ENCODE data around the gene C21orf91. TPM values are rescaled to one million over a fixed set of nuclear protein-coding genes. Genes with fewer than 3 reads are reported as not detected.

The C21orf91 gene
- total and polyA plus RNA-seq, 4 donors: 1.8 to 7.2 (median 4.4) TPM

GRCh38 chr21:17769447-17769845 lies 49.7 kb downstream of the C21orf91 start (continued):
- TF ChIP-seq YY1 (IDR thresholded peaks at IDR 0.05): no peak
- no peak for TF ChIP-seq EGR1 (IDR thresholded peaks at IDR 0.05; ENCODE audit: low read depth in 2 of 2)
- no peak for TF ChIP-seq RXRA (IDR thresholded peaks at IDR 0.05)
- TF ChIP-seq JUND (IDR thresholded peaks at IDR 0.05): no peak

- Histone ChIP-seq H3K9ac (ENCODE audit: low read depth in 1 of 2, low read length in 2 of 2) (no peak overlapping the region), H3K4me3 (ENCODE audit: low read depth in 1 of 3, low read length in 3 of 3) (no peak overlapping the region), H3K27me3 (ENCODE audit: control insufficient read depth in 4 of 4, insufficient read depth in 4 of 4, low read length in 3 of 4) (no peaks in the 10 kb centered on the region), H3K9me3 (ENCODE audit: control insufficient read depth in 4 of 4, low read length in 3 of 4) (no peaks in the 10 kb centered on the region), H3K27ac (ENCODE audit: low read depth in 1 of 2, low read length in 2 of 2) (no peak overlapping the region), H3K4me1 (ENCODE audit: control insufficient read depth in 4 of 4, insufficient read depth in 4 of 4, low read length in 3 of 4) (no peaks in the 10 kb centered on the region), H3K36me3 (ENCODE audit: control insufficient read depth in 4 of 4, insufficient read depth in 3 of 4, low read depth in 1 of 4, low read length in 3 of 4) (no peaks in the 10 kb centered on the region)
- no peak for DNase-seq (ENCODE audit: low spot score)
- TF ChIP-seq YY1 (IDR thresholded peaks at IDR 0.05) (no peak), TAF1 (conservative IDR thresholded peaks at IDR 0.05) (no peak), REST (IDR thresholded peaks at IDR 0.05) (no peak), HNF4G (IDR thresholded peaks at IDR 0.05) (no peak), ZBTB33 (IDR thresholded peaks at IDR 0.05) (no peak)
- WGBS: 79% methylated on average over 3 of the region's 3 CpGs
These were observed 50.2 kb downstream of the C21orf91 start for GRCh38 chr21:17768840-17769446.

GRCh38 chr21:17765207-17765606 lies 53.9 kb downstream of the C21orf91 start:
- H3K9me3 ChIP-seq (ENCODE audit: control insufficient read depth in 4 of 4, low read length in 3 of 4): no peaks in the 10 kb centered on the region
- WGBS: 90% methylated on average over 5 of the region's 5 CpGs
- no peaks in the 10 kb centered on the region for H3K36me3 ChIP-seq (ENCODE audit: control insufficient read depth in 4 of 4, insufficient read depth in 3 of 4, low read depth in 1 of 4, low read length in 3 of 4)
- no peaks in the 10 kb centered on the region for H3K27me3 ChIP-seq (ENCODE audit: control insufficient read depth in 4 of 4, insufficient read depth in 4 of 4, low read length in 3 of 4)
- H3K27ac ChIP-seq (ENCODE audit: low read depth in 1 of 2, low read length in 2 of 2): no peak overlapping the region
- H3K4me3 ChIP-seq (ENCODE audit: low read depth in 1 of 3, low read length in 3 of 3): no peak overlapping the region
- no peaks in the 10 kb centered on the region for H3K4me1 ChIP-seq (ENCODE audit: control insufficient read depth in 4 of 4, insufficient read depth in 4 of 4, low read length in 3 of 4)
- H3K9ac ChIP-seq (ENCODE audit: low read depth in 1 of 2, low read length in 2 of 2): no peak overlapping the region
- DNase-seq (ENCODE audit: low spot score): no peak
- TF ChIP-seq JUND (IDR thresholded peaks at IDR 0.05): no peak
- TF ChIP-seq FOXA2 (IDR thresholded peaks at IDR 0.05): no peak
- no peak for TF ChIP-seq ZBTB33 (IDR thresholded peaks at IDR 0.05)
- no peak for TF ChIP-seq MAX (IDR thresholded peaks at IDR 0.05)
- no peak for TF ChIP-seq GABPA (IDR thresholded peaks at IDR 0.05 in 1 of 2, conservative IDR thresholded peaks at IDR 0.05 in 1 of 2)
- no peak for TF ChIP-seq EGR1 (IDR thresholded peaks at IDR 0.05; ENCODE audit: low read depth in 2 of 2)
- TF ChIP-seq REST (IDR thresholded peaks at IDR 0.05): no peak
- no peak for TF ChIP-seq CTCF (IDR thresholded peaks at IDR 0.05; ENCODE audit: low read depth, low read length, missing input control)
- no peak for TF ChIP-seq NR2F2 (IDR thresholded peaks at IDR 0.05)
- no peak for TF ChIP-seq HNF4G (IDR thresholded peaks at IDR 0.05)
- TF ChIP-seq RXRA (IDR thresholded peaks at IDR 0.05): no peak
- TF ChIP-seq ATF3 (IDR thresholded peaks at IDR 0.05): no peak
- TF ChIP-seq SP1 (IDR thresholded peaks at IDR 0.05): no peak
- no peak for TF ChIP-seq YY1 (IDR thresholded peaks at IDR 0.05)
- TF ChIP-seq TAF1 (conservative IDR thresholded peaks at IDR 0.05): no peak

Measured in liver (tissue), 9 donors.